Measurements from ENCODE around the gene AURKAIP1.

AURKAIP1 gene

GRCh38 chr1:1345860-1346500 is 29.0 kb downstream of the AURKAIP1 start:
- DNase-seq: no peak

DNA sequence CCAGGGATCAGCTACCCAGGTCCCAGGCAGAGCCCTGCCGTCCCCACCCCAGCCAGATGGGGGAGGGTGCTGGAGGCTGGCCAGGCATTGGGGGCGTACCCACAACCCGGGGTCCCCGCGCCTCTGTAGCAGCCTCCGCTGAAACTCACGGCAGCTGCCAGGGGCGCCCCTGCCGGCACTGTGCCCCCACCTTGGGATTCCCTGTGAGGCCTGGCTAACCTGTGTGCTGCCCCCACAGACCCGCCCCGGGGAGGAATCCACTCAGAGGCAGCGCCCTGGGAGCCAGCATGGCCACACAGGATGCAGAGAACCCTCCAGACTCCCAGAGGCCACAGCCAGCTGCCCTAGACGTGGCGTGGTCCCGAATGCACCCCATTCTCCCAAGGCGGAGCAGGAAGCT is 29.6 kb downstream of the AURKAIP1 start:
- DNase-seq: no peak

DNA sequence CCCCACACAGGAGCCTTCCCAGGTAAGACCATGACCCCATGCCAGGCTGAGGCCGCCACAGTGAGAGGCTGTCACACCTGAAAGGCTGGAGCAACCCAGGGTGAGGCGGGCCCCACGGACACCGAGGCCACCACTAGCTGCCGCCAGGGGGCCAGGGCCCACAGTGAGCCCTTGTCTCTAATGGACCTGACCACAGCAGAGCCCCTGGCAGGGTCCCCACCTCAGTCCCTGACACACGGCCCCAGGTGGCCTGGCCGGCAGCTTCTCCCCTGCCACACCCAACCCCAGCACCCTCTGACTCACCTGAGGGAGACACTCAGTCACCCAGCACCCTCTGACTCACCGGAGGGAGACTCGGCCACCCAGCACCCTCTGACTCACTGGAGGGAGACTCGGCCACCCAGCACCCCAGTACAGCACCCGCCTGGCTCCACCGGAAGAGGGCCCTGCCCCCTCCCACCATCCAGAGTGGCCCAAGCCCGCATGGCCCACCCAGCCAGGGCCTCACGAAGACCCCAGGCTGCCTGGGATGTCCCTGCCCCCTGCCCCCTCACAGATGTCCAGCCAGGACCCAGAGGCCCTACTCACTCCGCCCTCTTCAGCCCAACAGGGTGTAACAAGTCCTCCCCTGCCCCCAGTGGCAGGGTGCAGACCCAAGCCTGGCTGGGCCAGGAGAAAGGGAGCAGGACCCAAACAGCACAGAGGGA is 30.2 kb downstream of the AURKAIP1 start:
- no peak for DNase-seq

DNA sequence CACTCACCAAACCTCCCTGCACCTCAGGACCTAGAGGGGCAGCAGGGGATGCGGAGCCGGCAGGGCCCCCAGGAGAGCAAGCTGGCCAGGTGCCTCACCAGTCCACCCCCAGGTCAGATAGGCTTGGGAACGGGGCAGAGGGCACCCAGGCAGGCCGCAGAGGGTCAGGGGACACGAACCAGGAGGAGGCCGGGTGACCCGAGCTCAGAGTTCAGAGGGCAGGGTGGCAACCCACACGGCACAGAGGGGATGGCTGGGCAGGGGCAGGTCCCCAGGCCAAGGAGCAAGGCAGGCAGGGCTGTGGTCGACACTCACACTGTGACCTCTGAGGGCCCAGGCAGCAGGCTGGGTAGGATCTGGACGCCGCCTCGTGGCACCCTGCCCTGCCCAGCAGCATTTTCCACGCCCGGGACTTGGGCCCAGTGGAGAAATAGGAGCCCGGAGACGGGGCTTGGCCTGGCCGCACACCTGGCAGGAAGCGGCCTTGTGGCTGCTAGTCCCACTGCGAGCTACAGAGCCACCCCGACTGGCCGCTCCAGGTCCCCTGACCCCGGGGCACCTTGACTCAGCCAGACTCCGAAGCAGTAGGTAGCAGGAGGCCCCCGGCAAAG is 31.1 kb downstream of the AURKAIP1 start:
- DNase-seq: no peak

GRCh38 chr1:1342584-1343115 is 32.4 kb downstream of the AURKAIP1 start:
- no peak for DNase-seq

- no peak for DNase-seq
These were observed 32.9 kb downstream of the AURKAIP1 start for GRCh38 chr1:1342061-1342562.

DNA sequence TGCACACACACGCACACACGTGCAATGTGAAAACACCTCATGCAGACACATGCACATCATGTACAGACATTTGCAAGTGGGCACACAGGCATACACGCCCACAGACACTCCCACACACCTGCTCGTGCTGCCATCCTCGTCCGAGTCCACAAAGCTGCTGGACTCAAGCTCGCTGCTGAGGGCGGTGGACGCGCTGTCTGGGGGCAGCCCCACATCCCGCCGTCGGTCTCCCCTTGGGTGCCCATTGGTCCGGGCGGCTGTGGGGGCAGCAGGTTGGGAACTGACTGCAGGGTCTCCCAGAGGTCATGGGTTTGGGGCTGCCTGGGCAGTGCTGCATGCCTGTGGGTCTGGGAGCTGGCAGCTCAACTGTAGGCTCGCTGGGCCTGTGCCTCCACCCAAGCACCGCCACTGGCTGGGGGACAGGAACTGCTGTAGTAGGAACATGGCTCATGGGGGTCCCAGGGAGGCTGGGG is 33.4 kb downstream of the AURKAIP1 start:
- no peak for DNase-seq

DNA sequence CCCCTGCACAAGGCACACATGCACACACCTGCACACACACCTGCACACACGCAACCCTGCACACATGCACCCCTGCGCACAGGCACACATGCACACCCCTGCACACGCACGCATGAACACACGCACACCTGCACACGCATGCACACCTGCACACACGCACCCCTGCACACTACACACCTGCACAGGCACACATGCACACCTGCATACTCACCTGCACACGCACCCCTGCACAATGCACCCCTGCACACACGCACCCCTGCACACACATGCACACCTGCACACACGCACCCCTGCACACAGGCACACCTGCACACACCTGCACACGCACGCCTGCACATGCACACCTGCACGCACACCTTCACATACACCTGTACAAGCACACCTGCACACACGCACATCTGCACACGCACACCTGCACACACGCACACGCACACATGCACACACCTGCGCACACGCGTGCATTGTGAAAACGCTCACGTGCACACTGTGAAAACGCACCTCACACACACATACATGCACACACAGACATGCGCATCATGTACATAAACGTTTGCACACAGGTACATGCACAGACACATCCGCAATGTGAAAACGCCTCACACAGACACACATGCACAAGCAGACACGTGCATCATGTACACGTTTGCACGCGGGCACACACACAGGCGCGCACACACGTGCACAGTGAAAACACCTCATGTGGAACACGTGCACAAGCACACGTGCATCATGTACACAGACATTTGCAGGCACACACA is 34.0 kb downstream of the AURKAIP1 start:
- no peak for DNase-seq

DNA sequence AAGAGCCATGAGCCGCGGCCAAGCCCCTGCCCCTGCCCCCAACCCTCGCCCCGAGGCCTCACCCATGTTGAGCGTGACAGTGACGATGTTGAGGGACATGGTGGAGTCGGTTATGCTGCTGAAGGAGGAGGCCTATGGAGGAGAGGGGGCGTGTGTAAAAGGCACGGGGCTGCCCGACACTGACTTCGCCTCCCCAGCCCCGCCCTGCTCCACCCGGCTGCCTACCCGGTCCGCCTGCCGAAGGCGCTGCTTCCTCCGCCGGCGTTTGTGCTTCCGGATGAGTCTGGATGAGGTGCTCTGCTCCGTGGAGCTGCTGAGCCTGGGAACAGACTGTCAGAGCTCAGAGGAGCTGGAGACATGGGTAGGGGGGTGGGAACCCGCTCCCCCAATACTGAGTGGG is 34.8 kb downstream of the AURKAIP1 start:
- DNase-seq: no peak

DNA sequence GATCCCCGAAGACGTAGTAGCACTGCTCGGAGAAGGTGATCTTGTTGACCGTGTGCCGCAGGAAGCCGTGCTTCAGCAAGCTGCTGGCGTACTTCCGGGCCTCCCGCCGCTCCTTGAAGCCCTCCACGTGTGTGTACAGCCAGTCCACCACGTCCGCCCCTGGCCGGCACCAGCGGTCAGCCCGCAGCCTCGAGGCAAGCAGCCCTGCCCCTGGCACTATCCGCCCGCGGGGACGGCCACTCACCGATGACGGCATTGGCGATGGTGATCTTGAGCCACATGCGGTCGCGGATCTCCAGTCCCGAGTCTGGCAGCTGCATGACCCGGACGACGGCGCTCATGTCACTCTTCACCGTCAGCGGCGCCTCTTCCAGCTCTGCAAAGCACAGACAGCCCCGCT is 36.7 kb downstream of the AURKAIP1 start:
- DNase-seq: no peak

DNA sequence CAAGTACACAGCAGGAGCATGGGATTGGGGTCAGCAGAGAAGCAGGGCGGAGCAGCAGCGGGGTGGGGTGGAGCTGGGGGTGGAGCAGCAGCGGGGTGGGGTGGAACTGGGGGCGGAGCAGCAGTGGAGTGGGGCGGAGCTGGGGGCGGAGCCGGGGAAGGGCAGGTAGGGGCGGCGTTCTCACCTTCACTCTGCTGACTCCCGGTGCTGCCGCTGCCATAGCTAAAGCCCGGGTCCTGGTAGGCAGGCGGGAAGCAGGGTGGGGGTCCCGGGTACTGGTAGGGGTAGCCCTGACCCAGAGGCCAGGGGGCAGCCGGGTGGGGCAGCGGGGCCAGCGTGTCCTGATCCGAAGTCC is 37.2 kb downstream of the AURKAIP1 start:
- no peak for DNase-seq

- DNase-seq: no peak
These were observed 37.8 kb downstream of the AURKAIP1 start for GRCh38 chr1:1336931-1337792.

DNA sequence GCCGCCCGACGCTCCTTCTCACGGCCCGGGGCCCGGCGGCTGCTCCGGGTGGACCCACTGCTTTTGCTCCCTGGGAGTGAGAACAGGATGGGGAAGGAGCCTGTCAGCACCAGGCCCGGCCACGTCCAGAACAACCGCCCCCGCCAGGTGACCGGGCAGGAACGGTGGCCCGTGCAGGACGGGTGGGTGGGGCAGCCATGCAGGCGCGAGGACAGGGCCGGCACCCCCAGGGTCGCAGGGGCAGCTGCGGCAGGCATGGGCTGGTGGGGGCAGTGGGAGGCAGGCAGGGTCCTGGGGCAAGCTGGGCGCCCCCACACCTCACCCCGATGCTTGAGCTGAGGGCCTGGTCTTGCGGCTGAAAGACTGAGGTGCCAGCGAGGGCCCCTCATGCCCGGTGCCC is 38.6 kb downstream of the AURKAIP1 start:
- no peak for DNase-seq

DNA sequence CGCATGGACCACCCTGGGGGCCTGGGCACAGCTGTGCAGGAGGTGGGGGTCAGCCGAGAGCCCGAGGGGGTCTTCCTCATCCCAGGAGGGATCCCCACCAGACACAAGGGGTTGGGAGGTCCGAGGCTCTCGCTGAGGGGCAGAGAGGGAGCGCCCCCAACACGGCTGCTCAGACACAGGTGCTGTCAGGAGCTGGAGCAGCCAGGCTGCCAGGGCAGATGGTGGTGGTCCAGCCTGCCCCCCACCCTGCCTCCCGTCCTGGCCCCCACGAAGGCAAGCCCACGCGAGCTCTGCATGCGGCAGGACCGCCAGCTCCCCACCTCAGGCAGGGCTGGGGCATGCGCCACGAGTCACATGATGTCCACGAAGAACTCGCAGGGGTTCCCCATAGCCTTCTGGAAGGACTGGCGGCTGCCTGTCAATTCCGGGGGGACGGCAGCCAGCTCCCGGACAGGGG is 39.2 kb downstream of the AURKAIP1 start:
- no peak for DNase-seq

- no peak for DNase-seq
These were observed 39.7 kb downstream of the AURKAIP1 start for GRCh38 chr1:1335283-1335682.

GRCh38 chr1:1334835-1335234 is 40.2 kb downstream of the AURKAIP1 start:
- no peak for DNase-seq

DNA sequence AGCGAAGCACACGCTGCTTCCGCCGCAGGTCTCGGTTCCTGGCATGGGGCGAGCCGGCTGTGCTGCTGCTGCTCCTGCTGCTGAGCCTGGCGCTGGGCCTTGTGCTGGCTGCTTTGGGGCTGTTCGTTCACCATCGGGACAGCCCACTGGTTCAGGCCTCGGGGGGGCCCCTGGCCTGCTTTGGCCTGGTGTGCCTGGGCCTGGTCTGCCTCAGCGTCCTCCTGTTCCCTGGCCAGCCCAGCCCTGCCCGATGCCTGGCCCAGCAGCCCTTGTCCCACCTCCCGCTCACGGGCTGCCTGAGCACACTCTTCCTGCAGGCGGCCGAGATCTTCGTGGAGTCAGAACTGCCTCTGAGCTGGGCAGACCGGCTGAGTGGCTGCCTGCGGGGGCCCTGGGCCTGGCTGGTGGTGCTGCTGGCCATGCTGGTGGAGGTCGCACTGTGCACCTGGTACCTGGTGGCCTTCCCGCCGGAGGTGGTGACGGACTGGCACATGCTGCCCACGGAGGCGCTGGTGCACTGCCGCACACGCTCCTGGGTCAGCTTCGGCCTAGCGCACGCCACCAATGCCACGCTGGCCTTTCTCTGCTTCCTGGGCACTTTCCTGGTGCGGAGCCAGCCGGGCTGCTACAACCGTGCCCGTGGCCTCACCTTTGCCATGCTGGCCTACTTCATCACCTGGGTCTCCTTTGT is 41.3 kb downstream of the AURKAIP1 start:
- DNase-seq: no peak

DNA sequence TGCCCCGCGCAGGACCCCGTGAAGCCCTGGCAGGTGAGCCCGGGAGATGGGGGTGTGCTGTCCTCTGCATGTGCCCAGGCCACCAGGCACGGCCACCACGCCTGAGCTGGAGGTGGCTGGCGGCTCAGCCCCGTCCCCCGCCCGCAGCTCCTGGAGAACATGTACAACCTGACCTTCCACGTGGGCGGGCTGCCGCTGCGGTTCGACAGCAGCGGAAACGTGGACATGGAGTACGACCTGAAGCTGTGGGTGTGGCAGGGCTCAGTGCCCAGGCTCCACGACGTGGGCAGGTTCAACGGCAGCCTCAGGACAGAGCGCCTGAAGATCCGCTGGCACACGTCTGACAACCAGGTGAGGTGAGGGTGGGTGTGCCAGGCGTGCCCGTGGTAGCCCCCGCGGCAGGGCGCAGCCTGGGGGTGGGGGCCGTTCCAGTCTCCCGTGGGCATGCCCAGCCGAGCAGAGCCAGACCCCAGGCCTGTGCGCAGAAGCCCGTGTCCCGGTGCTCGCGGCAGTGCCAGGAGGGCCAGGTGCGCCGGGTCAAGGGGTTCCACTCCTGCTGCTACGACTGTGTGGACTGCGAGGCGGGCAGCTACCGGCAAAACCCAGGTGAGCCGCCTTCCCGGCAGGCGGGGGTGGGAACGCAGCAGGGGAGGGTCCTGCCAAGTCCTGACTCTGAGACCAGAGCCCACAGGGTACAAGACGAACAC is 42.1 kb downstream of the AURKAIP1 start:
- no peak for DNase-seq

DNA sequence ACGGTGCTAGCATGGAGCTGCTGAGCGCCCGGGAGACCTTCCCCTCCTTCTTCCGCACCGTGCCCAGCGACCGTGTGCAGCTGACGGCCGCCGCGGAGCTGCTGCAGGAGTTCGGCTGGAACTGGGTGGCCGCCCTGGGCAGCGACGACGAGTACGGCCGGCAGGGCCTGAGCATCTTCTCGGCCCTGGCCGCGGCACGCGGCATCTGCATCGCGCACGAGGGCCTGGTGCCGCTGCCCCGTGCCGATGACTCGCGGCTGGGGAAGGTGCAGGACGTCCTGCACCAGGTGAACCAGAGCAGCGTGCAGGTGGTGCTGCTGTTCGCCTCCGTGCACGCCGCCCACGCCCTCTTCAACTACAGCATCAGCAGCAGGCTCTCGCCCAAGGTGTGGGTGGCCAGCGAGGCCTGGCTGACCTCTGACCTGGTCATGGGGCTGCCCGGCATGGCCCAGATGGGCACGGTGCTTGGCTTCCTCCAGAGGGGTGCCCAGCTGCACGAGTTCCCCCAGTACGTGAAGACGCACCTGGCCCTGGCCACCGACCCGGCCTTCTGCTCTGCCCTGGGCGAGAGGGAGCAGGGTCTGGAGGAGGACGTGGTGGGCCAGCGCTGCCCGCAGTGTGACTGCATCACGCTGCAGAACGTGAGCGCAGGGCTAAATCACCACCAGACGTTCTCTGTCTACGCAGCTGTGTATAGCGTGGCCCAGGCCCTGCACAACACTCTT is 42.8 kb downstream of the AURKAIP1 start:
- no peak for DNase-seq
